GM19467 (cell line): Measurements from ENCODE around the gene KCNH1.

Experiments used
- ATAC-seq: cut with Tn5 transposase; IDR thresholded peaks from one replicate; pipeline ENCODE4 v1.9.1; 2021; ENCODE audit warnings: mild to moderate bottlenecking, moderate library complexity; ENCODE audit not compliant: unreplicated experiment

Gene KCNH1

GRCh38 chr1:210920716-210921694, 212.9 kb downstream of the KCNH1 start:
- ATAC-seq: no peak

- ATAC-seq: no peak
Measured at GRCh38 chr1:210920258-210920657, 213.7 kb downstream of the KCNH1 start.

GRCh38 chr1:210918893-210919292, 215.1 kb downstream of the KCNH1 start:
- no peak for ATAC-seq

GRCh38 chr1:210917560-210918169, 216.3 kb downstream of the KCNH1 start:
- no peak for ATAC-seq

- no peak for ATAC-seq
Measured at GRCh38 chr1:210916548-210916947, 217.4 kb downstream of the KCNH1 start.

GRCh38 chr1:210915890-210916507, 217.9 kb downstream of the KCNH1 start:
- no peak for ATAC-seq

GRCh38 chr1:210912752-210913151, 221.2 kb downstream of the KCNH1 start:
- ATAC-seq: no peak

- ATAC-seq: no peak
Measured at GRCh38 chr1:210910020-210910575, 223.8 kb downstream of the KCNH1 start.

GRCh38 chr1:210908791-210909190, 225.2 kb downstream of the KCNH1 start:
- no peak for ATAC-seq

GRCh38 chr1:210908257-210908656, 225.7 kb downstream of the KCNH1 start:
- ATAC-seq: no peak

GRCh38 chr1:210907251-210907805, 226.6 kb downstream of the KCNH1 start:
- ATAC-seq: no peak

- ATAC-seq: no peak
Measured at GRCh38 chr1:210905944-210906453, 227.9 kb downstream of the KCNH1 start.

- ATAC-seq: no peak
Measured at GRCh38 chr1:210905365-210905904, 228.5 kb downstream of the KCNH1 start.

GRCh38 chr1:210901981-210902770, 231.8 kb downstream of the KCNH1 start:
- ATAC-seq: no peak

GRCh38 chr1:210900820-210901219, 233.1 kb downstream of the KCNH1 start:
- ATAC-seq: no peak

- ATAC-seq: no peak
Measured at GRCh38 chr1:210900079-210900478, 233.9 kb downstream of the KCNH1 start.

- ATAC-seq: no peak
Measured at GRCh38 chr1:210899676-210900075, 234.3 kb downstream of the KCNH1 start.

GRCh38 chr1:210898473-210898872, 235.5 kb downstream of the KCNH1 start:
- no peak for ATAC-seq

- ATAC-seq: no peak
Measured at GRCh38 chr1:210883821-210884220, 250.1 kb downstream of the KCNH1 start.
